HCEC 1CT (cell line): ENCODE data around the gene KCNJ9.

ENCODE experiments used
- DNase-seq: peaks from one replicate; pipeline ENCODE4 v3.0.0-alpha.2; 2017

Gene KCNJ9

GRCh38 chr1:160066829-160067745 lies 14.3 kb upstream of the KCNJ9 start:
- DNase-seq, result no peak

DNA sequence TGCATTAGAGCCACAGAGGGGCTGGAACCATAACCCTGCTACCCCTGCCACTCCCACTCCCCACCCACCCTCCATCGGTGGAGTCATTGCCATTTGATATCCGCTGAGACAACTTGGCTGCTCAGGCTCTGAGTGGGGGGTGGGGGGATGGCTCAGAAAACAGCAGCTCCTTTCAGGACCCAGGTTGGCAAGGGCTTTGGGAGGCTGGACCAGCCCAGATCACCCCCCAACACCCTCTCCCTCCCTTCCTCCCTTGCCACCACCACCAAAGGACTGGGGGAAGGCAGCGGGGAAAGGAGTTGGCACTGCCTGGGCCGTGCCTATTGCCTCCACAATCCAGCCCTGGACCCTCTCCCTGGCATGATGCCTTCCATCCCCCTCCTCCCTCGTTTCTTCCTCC lies 13.1 kb upstream of the KCNJ9 start:
- DNase-seq, result no peak

DNA sequence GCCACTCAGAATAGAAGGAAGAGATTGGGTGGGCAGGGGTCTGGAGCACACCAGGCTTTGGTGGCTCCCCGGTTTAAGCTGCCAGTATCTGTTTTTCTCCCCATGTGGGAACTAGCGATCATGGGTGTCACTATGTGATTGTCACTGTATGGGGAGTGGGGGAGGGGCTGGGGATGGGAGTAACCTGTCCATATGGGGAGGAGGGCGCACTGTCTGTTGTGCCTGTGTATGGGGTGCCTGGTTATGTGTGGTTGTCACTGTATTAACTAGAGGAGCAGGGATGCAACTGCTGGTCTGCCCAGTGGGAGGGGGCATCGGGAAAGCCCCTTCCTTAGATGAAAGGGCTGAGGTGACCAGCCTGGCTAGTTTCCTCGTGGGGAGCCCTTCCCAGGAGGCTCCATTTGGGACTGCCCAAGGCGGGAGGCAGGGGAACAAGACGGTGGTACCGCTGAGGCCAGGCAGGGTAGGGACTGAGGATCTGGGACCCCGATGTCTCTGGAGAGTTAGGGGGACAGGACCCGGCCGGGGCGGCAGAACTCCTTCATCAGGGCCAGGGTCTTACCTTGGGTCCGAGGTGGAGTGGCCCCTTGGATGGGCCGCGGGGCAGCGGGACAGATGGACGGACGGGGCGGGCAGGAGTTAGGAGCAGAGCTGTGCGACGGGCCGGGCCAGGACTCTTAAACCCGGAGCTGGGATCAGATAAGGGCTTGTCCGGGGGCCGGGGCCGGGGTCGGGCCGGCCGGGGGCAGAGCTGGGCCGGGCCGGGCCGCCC lies 11.7 kb upstream of the KCNJ9 start, which contains the start of gene KCNJ10:
Gene KCNJ10 (minus strand): TSS at position 701 of the 772 bp plus-strand sequence. CDS start 27,628 bp downstream, outside the sequence.
- DNase-seq, result no peak

GRCh38 chr1:160070243-160071163 lies 10.8 kb upstream of the KCNJ9 start:
- DNase-seq, result no peak

- no peak for DNase-seq
Measured at GRCh38 chr1:160071289-160071688, 10.0 kb upstream of the KCNJ9 start.

GRCh38 chr1:160074865-160075264 lies 6.5 kb upstream of the KCNJ9 start:
- no peak for DNase-seq

- no peak for DNase-seq
Measured at GRCh38 chr1:160075836-160076235, 5.5 kb upstream of the KCNJ9 start.

DNA sequence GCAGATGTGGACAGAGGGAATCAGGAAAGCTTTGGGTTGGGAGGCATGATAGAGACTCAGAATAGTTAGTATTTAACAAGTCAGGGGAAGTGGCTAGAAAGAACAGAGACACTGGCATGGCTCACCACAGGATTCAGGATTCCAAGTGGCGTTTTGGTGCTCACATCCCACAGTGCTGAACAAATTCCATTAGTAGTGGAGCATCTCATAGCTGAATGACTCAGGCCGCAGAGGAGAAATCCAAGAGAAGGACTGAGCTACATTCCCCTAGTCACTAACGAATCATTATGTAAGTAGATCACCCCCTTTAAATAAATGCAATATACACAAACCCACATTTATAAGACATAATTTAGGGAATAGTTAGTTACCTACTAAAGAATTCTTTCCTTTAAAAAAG lies 5.0 kb upstream of the KCNJ9 start:
- peak; percentile 16 for DNase-seq

- DNase-seq, result no peak
Measured at GRCh38 chr1:160077486-160077885, 3.9 kb upstream of the KCNJ9 start.

DNA sequence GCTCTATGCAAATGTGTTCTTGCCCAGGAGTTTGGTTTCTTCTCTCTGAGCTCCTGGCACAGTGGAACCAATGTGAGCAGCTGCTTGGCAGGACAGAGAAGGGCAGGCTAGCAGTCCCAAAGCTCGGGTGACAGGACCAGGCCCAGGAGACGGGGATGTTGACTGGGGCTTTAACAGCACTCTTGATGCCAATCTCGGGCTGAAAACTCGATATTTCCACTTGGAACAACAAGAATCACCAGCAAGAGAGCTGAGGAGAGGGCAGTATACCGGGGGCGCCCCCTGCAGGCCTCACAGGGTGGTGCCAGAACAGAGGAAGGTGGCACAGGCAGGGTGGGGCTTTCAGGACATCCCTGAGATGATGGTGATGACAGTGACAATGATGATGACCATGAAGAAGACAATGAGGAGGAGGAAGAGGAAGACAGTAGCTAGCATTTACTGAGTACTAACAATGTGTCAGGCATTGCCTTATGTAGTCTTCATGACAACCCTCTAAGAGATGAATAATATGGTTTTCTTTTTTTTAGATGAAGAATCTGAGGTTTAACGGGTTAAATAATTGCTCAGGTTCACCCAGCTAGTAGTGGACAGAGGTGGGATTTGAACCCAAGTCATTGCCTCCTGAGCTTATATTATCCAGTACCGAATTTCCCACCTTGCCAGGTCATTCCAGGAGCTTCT lies 2.7 kb upstream of the KCNJ9 start:
- DNase-seq, result peak; percentile 8

DNA sequence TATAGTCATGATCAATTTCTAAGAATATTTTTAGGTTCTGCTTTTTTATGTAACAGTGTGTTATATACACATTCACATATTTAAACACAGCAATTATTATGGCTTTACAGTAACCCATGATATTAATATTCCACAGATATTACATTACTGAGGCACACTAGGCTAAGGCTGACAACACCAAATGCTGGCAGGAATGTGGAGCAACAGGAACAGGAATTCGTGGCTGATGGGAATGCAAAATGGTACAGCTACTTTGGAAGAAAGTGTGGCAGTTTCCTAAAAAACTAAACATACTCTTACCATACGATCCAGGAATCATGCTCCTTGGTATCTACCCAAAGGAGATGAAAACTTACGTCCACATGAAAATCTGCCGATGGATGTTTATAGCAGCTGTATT lies 1.9 kb upstream of the KCNJ9 start:
- no peak for DNase-seq

DNA sequence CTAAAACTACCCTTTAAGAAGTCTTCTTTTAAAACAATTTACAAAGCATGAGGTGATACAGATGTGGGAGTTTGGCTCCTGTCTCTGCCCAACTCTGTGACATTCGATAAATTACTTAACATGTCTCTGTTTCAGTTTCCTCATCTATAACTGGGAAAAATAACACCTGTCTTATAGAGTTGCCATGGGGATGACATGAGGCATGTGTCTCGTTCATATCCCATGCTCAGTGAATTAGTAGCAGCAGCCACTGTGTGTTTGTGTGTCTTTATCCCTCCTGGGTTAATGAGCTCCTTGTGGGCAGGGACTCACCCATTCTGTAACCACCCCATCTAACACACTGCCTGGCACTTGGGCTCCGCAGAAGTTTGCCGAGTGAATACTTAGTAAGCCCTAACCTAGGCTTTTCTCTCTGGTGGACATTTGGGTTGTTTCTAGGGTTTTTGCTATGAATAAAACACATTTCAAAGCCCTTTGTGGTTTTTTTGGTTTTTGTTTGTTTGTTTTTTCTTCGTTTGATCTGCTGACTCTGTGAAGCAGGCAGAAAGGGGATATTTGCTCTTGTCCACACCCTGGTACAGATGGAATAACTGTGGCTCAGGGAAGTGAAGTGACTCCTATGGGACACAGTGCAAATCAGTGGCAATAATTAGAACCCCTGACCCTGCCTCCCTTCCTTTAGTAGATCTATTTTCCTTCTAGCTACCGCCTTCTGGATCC lies 797 bp upstream of the KCNJ9 start:
- no peak for DNase-seq

- no peak for DNase-seq
Measured at GRCh38 chr1:160082487-160082886, 1.1 kb downstream of the KCNJ9 start.

DNA sequence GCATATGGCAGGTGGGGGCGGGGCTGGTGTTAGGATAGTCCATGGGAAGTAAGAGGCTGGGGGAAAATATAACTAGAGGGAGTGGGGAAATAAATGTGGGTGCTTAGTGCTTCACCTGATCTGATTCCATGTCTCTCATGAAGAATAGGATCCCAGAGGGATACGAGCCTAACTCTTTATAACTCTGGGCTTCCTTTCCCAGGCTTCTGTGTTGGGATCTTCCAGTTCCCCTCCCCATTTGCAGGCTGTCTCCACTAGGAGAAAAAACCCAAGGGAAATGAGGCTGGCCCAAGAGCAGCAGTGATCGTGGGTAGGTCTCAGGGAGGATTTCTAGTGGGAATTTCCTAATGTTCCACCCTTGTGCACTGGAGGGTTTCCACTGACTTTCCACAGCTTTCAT lies 1.6 kb downstream of the KCNJ9 start:
- no peak for DNase-seq

- no peak for DNase-seq
Measured at GRCh38 chr1:160083968-160084770, 2.8 kb downstream of the KCNJ9 start.

- DNase-seq, result no peak
Measured at GRCh38 chr1:160084771-160085321, 3.5 kb downstream of the KCNJ9 start.

DNA sequence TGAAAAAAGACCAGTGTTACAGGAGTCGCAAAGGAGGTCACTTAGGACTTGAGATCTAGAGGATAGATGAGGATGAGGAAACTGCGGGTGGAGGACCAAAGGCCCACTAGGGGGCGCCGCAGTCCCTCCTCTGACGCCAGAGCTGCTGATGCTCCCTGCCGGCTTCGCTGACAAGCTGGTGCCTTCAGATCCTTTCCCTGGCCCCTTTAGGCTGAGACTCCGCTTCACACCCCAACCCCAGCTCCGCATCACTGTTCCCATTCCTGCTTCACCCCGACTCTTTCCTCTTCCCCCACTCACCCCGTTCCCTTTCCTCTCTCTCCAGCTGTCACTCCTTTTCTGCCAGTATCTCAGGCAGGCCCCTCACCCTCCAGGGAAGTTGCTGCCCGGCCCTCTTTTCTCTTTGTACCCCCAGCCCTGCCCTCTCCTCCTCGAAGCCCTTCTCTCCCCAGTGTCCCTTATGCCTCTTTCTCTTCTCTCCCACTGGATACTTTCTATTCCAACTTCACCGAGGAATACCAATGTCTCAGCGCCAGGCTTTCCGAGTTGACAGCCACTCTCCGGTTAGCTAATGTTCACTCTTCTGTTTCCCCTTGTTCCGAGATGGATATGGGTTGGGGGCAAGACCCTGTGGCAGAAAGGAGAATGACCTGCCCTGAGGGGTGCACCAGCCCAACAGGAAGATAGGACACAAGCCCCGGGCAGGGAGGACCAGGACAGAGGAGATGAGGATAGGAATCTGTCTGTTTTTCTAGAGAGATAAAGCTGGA lies 4.5 kb downstream of the KCNJ9 start:
- DNase-seq, result peak; percentile 47

GRCh38 chr1:160086456-160086892 lies 5.1 kb downstream of the KCNJ9 start:
- DNase-seq, result no peak

GRCh38 chr1:160087118-160087662 lies 5.9 kb downstream of the KCNJ9 start:
- DNase-seq, result no peak
